Brain microvascular endothelial cell (primary cell): ENCODE results near the gene MAPKAPK2.

ENCODE experiments used
- DNase-seq: peaks from one replicate; pipeline ENCODE4 v3.0.0-alpha.2; 2020
- H3K27ac ChIP-seq: fragments of 250-450 bp; sonication (Bioruptor Pico); 2 replicates; pipeline ENCODE4 v1.5.1; 2020; ENCODE audit warnings: mild to moderate bottlenecking, moderate library complexity
- H3K27me3 ChIP-seq: fragments of 250-450 bp; sonication (Bioruptor Pico); replicated peaks from 2 replicates; pipeline ENCODE4 v1.5.1; 2020; ENCODE audit warnings: mild to moderate bottlenecking
- H3K36me3 ChIP-seq: fragments of 250-450 bp; sonication (Bioruptor Pico); replicated peaks from 2 replicates; pipeline ENCODE4 v1.5.1; 2020; ENCODE audit warnings: mild to moderate bottlenecking
- H3K4me3 ChIP-seq: 2 replicates; pipeline ENCODE4 v1.5.1; 2011; ENCODE audit warnings: low read depth, mild to moderate bottlenecking, control low read depth, low read length, moderate library complexity
- in situ Hi-C: cut with HindIII; loops from 2 replicates; pipeline ENCODE4 v1.10.0; 2017; ENCODE audit warnings: low sequenced_read_pairs, low pct_ligation_motif_present
- TF ChIP-seq, protein P1 (sequence below): IDR thresholded peaks from 2 replicates; pipeline ENCODE4 v1.5.1; 2011; ENCODE audit warnings: low read depth, mild to moderate bottlenecking, moderate library complexity, low read length, control low read depth, inconsistent platforms; ENCODE audit errors: missing control alignments

MAPKAPK2 gene

DNA sequence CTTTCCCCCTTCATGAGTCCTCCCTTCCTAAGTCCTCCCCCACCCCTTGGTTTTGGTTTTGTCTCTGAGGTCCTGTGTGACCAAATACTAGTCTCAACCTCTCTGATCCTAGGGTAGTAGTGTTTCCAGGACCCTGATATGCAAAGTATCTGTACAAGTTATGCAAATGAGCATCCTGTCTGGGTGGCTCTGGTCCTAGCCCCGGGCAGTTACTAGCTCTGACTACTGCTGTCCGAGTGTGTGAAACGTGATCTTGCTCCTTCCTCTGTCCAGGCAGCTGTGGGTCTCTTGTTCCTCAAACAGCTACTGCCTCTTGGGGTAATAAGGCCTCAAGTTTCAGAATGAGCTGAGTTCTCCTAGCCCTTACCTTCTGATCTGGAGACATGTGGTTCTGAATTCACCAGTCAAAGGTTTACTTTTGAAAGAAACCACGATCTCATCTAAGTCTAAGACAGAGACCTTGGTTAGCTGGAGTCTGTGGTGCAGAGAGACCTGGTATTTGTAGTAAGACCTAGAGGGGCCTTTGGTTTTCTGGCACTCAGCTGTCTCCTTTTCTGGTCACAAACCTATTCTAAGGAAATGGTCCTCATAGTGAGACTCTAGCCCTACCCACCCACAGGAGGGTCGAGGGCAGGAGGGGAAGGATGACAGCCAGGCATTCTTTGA, 54.8 kb downstream of the MAPKAPK2 start:
- H3K27ac ChIP-seq, result no peak overlapping the region
- no peaks in the 10 kb centered on the region for H3K27me3 ChIP-seq
- peaks cover 4% of the 10 kb centered on the region for H3K36me3 ChIP-seq
- TF ChIP-seq, protein P1, sequence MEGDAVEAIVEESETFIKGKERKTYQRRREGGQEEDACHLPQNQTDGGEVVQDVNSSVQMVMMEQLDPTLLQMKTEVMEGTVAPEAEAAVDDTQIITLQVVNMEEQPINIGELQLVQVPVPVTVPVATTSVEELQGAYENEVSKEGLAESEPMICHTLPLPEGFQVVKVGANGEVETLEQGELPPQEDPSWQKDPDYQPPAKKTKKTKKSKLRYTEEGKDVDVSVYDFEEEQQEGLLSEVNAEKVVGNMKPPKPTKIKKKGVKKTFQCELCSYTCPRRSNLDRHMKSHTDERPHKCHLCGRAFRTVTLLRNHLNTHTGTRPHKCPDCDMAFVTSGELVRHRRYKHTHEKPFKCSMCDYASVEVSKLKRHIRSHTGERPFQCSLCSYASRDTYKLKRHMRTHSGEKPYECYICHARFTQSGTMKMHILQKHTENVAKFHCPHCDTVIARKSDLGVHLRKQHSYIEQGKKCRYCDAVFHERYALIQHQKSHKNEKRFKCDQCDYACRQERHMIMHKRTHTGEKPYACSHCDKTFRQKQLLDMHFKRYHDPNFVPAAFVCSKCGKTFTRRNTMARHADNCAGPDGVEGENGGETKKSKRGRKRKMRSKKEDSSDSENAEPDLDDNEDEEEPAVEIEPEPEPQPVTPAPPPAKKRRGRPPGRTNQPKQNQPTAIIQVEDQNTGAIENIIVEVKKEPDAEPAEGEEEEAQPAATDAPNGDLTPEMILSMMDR, result no peak
- H3K4me3 ChIP-seq, result no peak overlapping the region
- DNase-seq, result no peak
- in situ Hi-C loops, result no loop called here

DNA sequence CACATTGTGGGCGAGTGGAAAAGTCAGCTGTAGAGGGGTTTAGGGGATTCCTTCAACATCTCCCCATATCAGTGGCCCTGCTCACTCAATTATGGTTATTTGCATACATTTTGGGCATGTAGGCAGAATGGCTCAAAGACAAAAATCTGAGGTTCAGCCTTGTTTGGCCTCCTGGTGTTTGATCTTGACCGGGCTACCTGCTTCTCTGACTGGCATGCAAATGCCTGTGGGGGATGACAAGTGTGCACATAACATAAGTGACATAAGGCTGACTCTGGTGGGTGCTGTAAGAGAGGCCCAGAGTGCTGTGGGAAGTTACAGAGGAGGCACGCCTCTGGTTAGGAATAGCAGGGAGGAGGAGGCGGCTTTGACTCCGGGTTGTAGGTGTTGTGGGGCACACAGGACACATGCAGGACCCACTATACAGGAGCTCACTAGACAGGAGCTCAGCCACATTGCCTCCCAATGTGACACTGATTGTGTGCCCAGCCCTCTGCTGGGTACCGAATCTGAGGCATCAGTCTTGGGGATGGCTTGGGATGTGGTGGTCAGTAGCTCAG, 56.5 kb downstream of the MAPKAPK2 start:
- no peak overlapping the region for H3K4me3 ChIP-seq
- TF ChIP-seq, protein P1, result no peak
- no peak for DNase-seq
- H3K27ac ChIP-seq, result no peak overlapping the region
- H3K36me3 ChIP-seq, result no peaks in the 10 kb centered on the region
- H3K27me3 ChIP-seq, result no peaks in the 10 kb centered on the region
- in situ Hi-C loops, result no loop called here

DNA sequence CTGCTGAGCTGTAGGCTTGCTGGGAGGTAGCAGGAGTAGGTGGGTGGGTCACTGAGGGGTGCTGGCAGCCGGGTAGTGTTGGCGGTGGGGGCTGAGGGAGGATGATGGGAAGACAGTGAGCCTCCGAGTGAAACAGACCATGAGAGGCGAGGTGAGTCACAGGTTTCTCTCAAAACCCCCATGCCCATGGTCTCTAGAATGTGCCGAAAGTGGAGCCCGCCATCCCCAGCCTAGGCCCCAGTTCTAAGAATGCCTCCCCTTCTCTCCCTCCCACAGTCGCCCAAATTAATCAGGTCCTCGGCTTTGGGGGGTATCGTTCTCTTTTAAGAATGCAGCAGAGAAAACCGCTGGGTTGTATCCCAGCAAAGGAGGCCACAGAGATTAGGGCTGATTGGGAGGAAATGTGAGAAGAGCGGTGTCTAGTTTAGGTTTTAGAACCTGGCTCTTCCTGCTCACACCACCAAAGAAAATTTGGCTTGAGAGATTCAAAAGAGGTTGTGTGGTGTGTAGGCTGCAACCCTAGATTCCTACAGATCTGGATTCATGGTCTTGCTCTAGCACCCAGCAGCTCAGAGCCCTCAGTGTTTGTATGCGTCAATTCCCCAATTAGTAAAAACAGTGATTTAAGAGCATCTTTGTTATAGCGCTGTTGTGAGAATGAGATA, 58.1 kb downstream of the MAPKAPK2 start:
- no peaks in the 10 kb centered on the region for H3K27me3 ChIP-seq
- TF ChIP-seq, protein P1, result no peak
- H3K36me3 ChIP-seq, result no peaks in the 10 kb centered on the region
- in situ Hi-C loops, result no loop called here
- no peak for DNase-seq
- no peak overlapping the region for H3K27ac ChIP-seq
- H3K4me3 ChIP-seq, result no peak overlapping the region

DNA sequence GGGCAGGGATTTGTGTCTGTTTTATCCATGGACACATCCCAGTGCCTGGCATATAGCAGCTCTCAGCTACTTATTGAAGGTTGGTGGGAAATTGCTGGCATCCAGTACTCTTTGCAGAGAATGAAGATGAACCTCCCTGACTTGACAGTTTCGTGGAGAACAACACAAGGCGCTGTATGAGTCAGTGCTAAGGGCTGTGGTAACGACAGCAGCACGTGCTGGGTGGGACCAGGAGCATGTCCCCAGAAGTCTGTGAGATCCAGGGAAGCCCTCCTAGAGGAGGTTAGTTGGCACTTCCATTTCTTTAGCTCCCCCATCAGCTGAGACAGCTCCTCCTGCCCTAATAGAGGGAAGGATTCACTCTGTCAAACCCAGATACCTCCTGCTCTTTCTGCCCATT, 60.0 kb downstream of the MAPKAPK2 start:
- DNase-seq, result no peak
- in situ Hi-C loops, result no loop called here
- Histone ChIP-seq H3K36me3 (no peaks in the 10 kb centered on the region), H3K27ac (no peak overlapping the region), H3K27me3 (no peaks in the 10 kb centered on the region), H3K4me3 (no peak overlapping the region)
- TF ChIP-seq, protein P1, result no peak

DNA sequence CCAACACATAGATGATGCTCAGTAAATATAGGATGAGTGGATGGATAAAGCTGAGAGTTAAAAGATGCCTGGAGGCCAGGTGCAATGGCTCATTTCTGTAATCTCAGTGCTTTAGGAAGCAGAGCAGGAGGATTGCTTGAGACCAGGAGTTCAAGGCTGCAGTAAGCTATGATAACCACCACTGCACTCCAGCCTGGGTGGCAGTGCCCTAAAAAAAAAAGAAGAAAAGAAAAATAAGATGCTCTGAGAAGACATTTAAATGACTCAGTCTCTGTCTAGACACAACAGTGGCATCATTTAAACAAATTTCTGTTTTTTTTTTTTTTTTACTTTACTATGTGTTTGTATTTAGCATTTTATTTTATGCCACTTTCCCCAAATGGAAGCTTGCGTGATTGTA, 60.6 kb downstream of the MAPKAPK2 start:
- TF ChIP-seq, protein P1, result no peak
- DNase-seq, result no peak
- no peak overlapping the region for H3K4me3 ChIP-seq
- no peak overlapping the region for H3K27ac ChIP-seq
- H3K36me3 ChIP-seq, result no peaks in the 10 kb centered on the region
- in situ Hi-C loops, result no loop called here
- H3K27me3 ChIP-seq, result no peaks in the 10 kb centered on the region
